ENCODE data around the gene PHACTR3.

The PHACTR3 gene

DNA sequence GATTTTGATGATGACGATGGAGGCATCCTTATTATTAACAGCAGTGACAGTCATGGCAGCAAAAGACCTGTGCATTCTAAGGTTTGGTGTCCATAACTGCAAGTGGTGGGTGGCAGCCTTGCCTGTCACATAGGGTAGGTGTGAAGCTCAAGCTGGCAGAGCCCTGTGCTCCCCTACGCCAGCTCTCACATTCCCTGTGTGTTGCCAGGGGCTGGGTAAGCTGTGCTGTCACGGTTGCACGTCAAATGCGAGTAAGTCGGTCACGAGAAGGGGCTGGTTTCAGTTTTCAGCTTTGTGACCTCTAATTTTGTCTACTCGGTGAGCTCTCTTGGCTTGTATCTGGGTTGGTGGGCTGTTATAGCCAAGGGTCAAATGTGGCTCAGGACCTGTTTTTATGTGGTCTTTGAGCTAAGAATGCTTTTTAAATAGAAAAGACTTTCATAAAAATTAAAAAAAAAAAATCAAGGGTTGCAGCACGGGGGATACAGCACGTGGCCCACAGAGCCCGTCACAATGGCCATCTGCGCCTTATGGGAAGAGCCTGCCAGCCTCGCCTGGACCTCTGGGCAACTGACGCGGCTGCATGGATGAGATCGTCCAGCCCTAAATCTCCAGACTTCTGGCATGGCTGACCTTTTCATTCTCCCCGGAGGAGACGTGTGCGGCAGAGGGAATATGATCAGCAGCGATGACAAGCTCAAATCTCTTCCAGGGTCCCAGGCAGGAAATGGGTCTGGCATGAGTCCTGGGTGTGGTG is 148.5 kb downstream of the PHACTR3 start:
- Histone ChIP-seq H3K27ac (ENCODE audit: low read depth, low read length) (no peak overlapping the region), H3F3A (ENCODE audit: control insufficient read depth, insufficient read depth) (no peaks in the 10 kb centered on the region), H3K36me3 (ENCODE audit: control insufficient read depth, low read length) (no peaks in the 10 kb centered on the region), H3K27me3 (ENCODE audit: control insufficient read depth, low read length) (no peaks in the 10 kb centered on the region), H3K9me2 (replicated peaks; ENCODE audit: control insufficient read depth, low read length) (no peaks in the 10 kb centered on the region), H3K9me3 (ENCODE audit: control insufficient read depth, insufficient read depth, low read length) (no peaks in the 10 kb centered on the region), H3K4me2 (ENCODE audit: low read length) (peak overlapping the region; percentile 16; the same call in 1 of the 2 replicates), H3K4me1 (ENCODE audit: control insufficient read depth, low read length) (peaks cover 11% of the 10 kb centered on the region), H3K4me3 (ENCODE audit: low read length) (no peak overlapping the region), H4K20me1 (ENCODE audit: control insufficient read depth, insufficient read depth, low read depth, low read length) (no peaks in the 10 kb centered on the region), H3K79me2 (ENCODE audit: control insufficient read depth, low read length) (no peaks in the 10 kb centered on the region)
- TF ChIP-seq EZH2phosphoT487 (IDR thresholded peaks at IDR 0.05; ENCODE audit: borderline replicate concordance, low read length), result no peak
- TF ChIP-seq, protein P1, sequence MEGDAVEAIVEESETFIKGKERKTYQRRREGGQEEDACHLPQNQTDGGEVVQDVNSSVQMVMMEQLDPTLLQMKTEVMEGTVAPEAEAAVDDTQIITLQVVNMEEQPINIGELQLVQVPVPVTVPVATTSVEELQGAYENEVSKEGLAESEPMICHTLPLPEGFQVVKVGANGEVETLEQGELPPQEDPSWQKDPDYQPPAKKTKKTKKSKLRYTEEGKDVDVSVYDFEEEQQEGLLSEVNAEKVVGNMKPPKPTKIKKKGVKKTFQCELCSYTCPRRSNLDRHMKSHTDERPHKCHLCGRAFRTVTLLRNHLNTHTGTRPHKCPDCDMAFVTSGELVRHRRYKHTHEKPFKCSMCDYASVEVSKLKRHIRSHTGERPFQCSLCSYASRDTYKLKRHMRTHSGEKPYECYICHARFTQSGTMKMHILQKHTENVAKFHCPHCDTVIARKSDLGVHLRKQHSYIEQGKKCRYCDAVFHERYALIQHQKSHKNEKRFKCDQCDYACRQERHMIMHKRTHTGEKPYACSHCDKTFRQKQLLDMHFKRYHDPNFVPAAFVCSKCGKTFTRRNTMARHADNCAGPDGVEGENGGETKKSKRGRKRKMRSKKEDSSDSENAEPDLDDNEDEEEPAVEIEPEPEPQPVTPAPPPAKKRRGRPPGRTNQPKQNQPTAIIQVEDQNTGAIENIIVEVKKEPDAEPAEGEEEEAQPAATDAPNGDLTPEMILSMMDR (IDR thresholded peaks at IDR 0.05; ENCODE audit: low read depth, low read length, poor library complexity, severe bottlenecking), result no peak

DNA sequence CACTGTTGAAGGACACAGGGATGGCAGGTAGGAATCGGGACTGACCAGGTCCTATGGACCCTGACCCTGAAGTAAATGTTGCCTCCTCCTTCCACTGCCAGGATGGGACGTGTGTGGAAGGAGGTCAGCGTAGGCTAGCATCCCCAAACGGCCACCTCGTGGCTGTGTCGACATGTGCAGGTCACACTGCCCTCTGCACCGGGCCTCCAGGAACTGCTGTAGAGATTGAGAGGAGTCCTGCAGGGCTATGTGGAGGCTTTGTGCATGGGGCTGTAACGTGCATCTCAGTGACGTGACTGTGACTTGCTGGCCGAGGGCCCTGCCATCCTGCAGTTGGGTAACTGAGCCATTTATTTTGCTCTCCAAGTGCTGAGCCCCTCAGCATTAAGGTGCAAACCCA is 149.5 kb downstream of the PHACTR3 start:
- H3K9me3 ChIP-seq (ENCODE audit: control insufficient read depth, insufficient read depth, low read length), result no peaks in the 10 kb centered on the region
- TF ChIP-seq, protein P1 (IDR thresholded peaks at IDR 0.05; ENCODE audit: low read depth, low read length, poor library complexity, severe bottlenecking), result no peak
- TF ChIP-seq EZH2phosphoT487 (IDR thresholded peaks at IDR 0.05; ENCODE audit: borderline replicate concordance, low read length), result no peak
- no peak overlapping the region for H3K4me2 ChIP-seq (ENCODE audit: low read length)
- H3K4me1 ChIP-seq (ENCODE audit: control insufficient read depth, low read length), result peaks cover 11% of the 10 kb centered on the region
- H4K20me1 ChIP-seq (ENCODE audit: control insufficient read depth, insufficient read depth, low read depth, low read length), result no peaks in the 10 kb centered on the region
- no peak overlapping the region for H3K4me3 ChIP-seq (ENCODE audit: low read length)
- no peaks in the 10 kb centered on the region for H3K79me2 ChIP-seq (ENCODE audit: control insufficient read depth, low read length)
- no peaks in the 10 kb centered on the region for H3F3A ChIP-seq (ENCODE audit: control insufficient read depth, insufficient read depth)
- no peaks in the 10 kb centered on the region for H3K27me3 ChIP-seq (ENCODE audit: control insufficient read depth, low read length)
- H3K27ac ChIP-seq (ENCODE audit: low read depth, low read length), result no peak overlapping the region
- no peaks in the 10 kb centered on the region for H3K36me3 ChIP-seq (ENCODE audit: control insufficient read depth, low read length)
- H3K9me2 ChIP-seq (replicated peaks; ENCODE audit: control insufficient read depth, low read length), result no peaks in the 10 kb centered on the region

DNA sequence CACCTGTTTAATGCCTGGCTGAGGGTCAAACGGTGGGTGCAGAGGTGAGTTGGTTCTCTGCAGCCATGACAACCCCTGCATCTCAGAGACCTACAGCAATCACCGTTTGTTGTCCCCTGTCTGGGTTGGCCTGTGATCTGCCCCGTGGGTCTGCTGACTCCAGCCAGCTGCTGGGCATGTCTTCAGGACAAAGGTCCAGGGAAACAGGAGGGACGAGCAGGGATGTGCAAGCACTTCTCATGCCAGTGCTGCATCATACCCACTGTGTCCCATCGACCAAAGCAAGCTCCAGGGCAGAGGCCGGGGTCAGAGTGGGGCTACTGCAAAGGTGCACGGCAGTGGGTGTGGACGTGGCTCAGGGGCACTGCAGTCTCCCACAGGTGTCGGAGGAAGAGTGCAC is 150.2 kb downstream of the PHACTR3 start:
- peaks cover 11% of the 10 kb centered on the region for H3K4me1 ChIP-seq (ENCODE audit: control insufficient read depth, low read length)
- no peaks in the 10 kb centered on the region for H3K36me3 ChIP-seq (ENCODE audit: control insufficient read depth, low read length)
- TF ChIP-seq EZH2phosphoT487 (IDR thresholded peaks at IDR 0.05; ENCODE audit: borderline replicate concordance, low read length), result no peak
- TF ChIP-seq, protein P1 (IDR thresholded peaks at IDR 0.05; ENCODE audit: low read depth, low read length, poor library complexity, severe bottlenecking), result no peak
- H3K27me3 ChIP-seq (ENCODE audit: control insufficient read depth, low read length), result no peaks in the 10 kb centered on the region
- no peak overlapping the region for H3K4me2 ChIP-seq (ENCODE audit: low read length)
- H4K20me1 ChIP-seq (ENCODE audit: control insufficient read depth, insufficient read depth, low read depth, low read length), result no peaks in the 10 kb centered on the region
- H3K9me2 ChIP-seq (replicated peaks; ENCODE audit: control insufficient read depth, low read length), result no peaks in the 10 kb centered on the region
- no peaks in the 10 kb centered on the region for H3F3A ChIP-seq (ENCODE audit: control insufficient read depth, insufficient read depth)
- no peak overlapping the region for H3K4me3 ChIP-seq (ENCODE audit: low read length)
- H3K79me2 ChIP-seq (ENCODE audit: control insufficient read depth, low read length), result no peaks in the 10 kb centered on the region
- no peaks in the 10 kb centered on the region for H3K9me3 ChIP-seq (ENCODE audit: control insufficient read depth, insufficient read depth, low read length)
- no peak overlapping the region for H3K27ac ChIP-seq (ENCODE audit: low read depth, low read length)
